HG02763 (cell line): Measurements from ENCODE around the gene RNF44.
"Not testable (repeated sequence)": the region's sequence is repeated elsewhere in the genome, so short reads cannot be mapped to it uniquely, and the experiment has no call there.

Experiments used
- ATAC-seq: cut with Tn5 transposase; IDR thresholded peaks from one replicate; pipeline ENCODE4 v1.9.1; 2021; ENCODE audit warnings: mild to moderate bottlenecking, moderate library complexity; ENCODE audit not compliant: unreplicated experiment

RNF44 gene

GRCh38 chr5:176553260-176554085, 16.3 kb upstream of the RNF44 start:
- ATAC-seq: no peak

- no peak for ATAC-seq
Measured at GRCh38 chr5:176552332-176552869, 15.2 kb upstream of the RNF44 start.

- not testable (repeated sequence) for ATAC-seq
Measured at GRCh38 chr5:176550937-176551336, 13.7 kb upstream of the RNF44 start.

- ATAC-seq: no peak
Measured at GRCh38 chr5:176550275-176550831, 13.2 kb upstream of the RNF44 start.

GRCh38 chr5:176549871-176550270, 12.7 kb upstream of the RNF44 start:
- no peak for ATAC-seq

- no peak for ATAC-seq
Measured at GRCh38 chr5:176548967-176549444, 11.8 kb upstream of the RNF44 start, which contains the start of gene CDHR2. Gene CDHR2, plus strand, starts transcription at chr5:176549342. Its CDS starts 16,011 bp downstream, at chr5:176565353.

GRCh38 chr5:176547802-176548201, 10.6 kb upstream of the RNF44 start:
- no peak for ATAC-seq

- ATAC-seq: no peak
Measured at GRCh38 chr5:176545737-176546509, 8.7 kb upstream of the RNF44 start.

- no peak for ATAC-seq
Measured at GRCh38 chr5:176545388-176545736, 8.2 kb upstream of the RNF44 start.

GRCh38 chr5:176543428-176544182, 6.4 kb upstream of the RNF44 start:
- ATAC-seq: peak; percentile 54

- peak; percentile 45 for ATAC-seq
Measured at GRCh38 chr5:176542596-176543427, 5.6 kb upstream of the RNF44 start.

GRCh38 chr5:176542135-176542595, 5.0 kb upstream of the RNF44 start:
- no peak for ATAC-seq

GRCh38 chr5:176541338-176542134, 4.3 kb upstream of the RNF44 start:
- ATAC-seq: no peak

- no peak for ATAC-seq
Measured at GRCh38 chr5:176540956-176541337, 3.7 kb upstream of the RNF44 start.

GRCh38 chr5:176540476-176540899, 3.3 kb upstream of the RNF44 start:
- ATAC-seq: no peak

GRCh38 chr5:176538989-176539384, 1.8 kb upstream of the RNF44 start:
- no peak for ATAC-seq

GRCh38 chr5:176538230-176538988, 1.2 kb upstream of the RNF44 start:
- ATAC-seq: no peak
